ENCODE measurements around the gene PYCR2. TPM values are rescaled to one million over a fixed set of nuclear protein-coding genes. Genes with fewer than 3 reads are reported as not detected.
A peak's percentile ranks its signal among the peaks of the same experiment; 100 is the strongest.

Gene PYCR2
- total RNA-seq (2013; cell fraction: nucleolus; rRNA removed), result 41.1 and 41.4 TPM in 2 replicates
- 53.4 and 65.2 TPM in 2 replicates for total RNA-seq (2014; rRNA removed)
- 31.0 and 33.6 TPM in 2 replicates for total RNA-seq (2014; rRNA removed; fragmentation: Illumina TruSeq; extraction: Trizol)
- total RNA-seq (2021), result 77.2 and 81.8 TPM in 2 replicates
- 22.2 TPM for polyA plus RNA-seq (2011; ENCODE audit: low read depth)
- 24.3 and 46.0 TPM in 2 replicates for polyA plus RNA-seq (2011; rRNA removed)
- polyA plus RNA-seq (2011; cell fraction: cytosol; rRNA removed), result 49.9 and 63.2 TPM in 2 replicates
- 101 and 106 TPM in 2 replicates for polyA plus RNA-seq (2011; cell fraction: nucleus; rRNA removed)
- polyA plus RNA-seq (2012), result 45.2 and 52.3 TPM in 2 replicates
- polyA plus RNA-seq (2014; fragmentation: Illumina TruSeq; extraction: Trizol), result 19.1 and 47.0 TPM in 2 replicates
- polyA plus RNA-seq (2014; fragmentation: Nextera tagmentation; extraction: Ambion mirVana), result 1 to 10 TPM; 1.7 to 5.9 TPM
- polyA plus RNA-seq (2014; rRNA removed), result 62.8 and 64.9 TPM in 2 replicates
- 10 to 100 TPM; 74.9 to 76.3 TPM for polyA plus RNA-seq (2016; fragmentation: Nextera tagmentation; extraction: Ambion mirVana)
- 29.4 and 39.5 TPM in 2 replicates for polyA minus RNA-seq (2011; rRNA and poly(A)+ RNA removed)
- 8.3 and 15.2 TPM in 2 replicates for polyA minus RNA-seq (2011; cell fraction: cytosol; rRNA and poly(A)+ RNA removed)
- polyA minus RNA-seq (2011; cell fraction: nucleus; rRNA and poly(A)+ RNA removed), result 20.2 and 31.1 TPM in 2 replicates
- Bru-seq, nascent RNA, result percentile 77 among the genes with signal in this experiment
- BruChase-seq, experiment 1, labeled RNA remaining after a 6-hour chase, result percentile 92 among the genes with signal in this experiment
- percentile 88 among the genes with signal in this experiment for BruChase-seq, experiment 2, labeled RNA remaining after a 2-hour chase
- long read RNA-seq, experiment 1, transcript PYCR2-201 (7 exons, 1,689 nt), result major isoform, 18 of 21 reads
- long read RNA-seq, experiment 1, partial matches to known transcripts, result 0 of 21 reads
- long read RNA-seq, experiment 1, other reads (novel, unspliced or antisense), result 3 of 21 reads
- long read RNA-seq, experiment 2, partial matches to known transcripts, result 1 of 2 reads
- long read RNA-seq, experiment 2, other reads (novel, unspliced or antisense), result 0 of 2 reads

- 1% methylated on average over 47 of the region's 80 CpGs for WGBS (ENCODE audit: insufficient coverage, insufficient replicate concordance, low lambda C conversion rate, missing lambda C conversion rate)
- in situ Hi-C loops (cut with MboI), result no loop called here
- H3K36me3 ChIP-seq (ENCODE audit: control insufficient read depth in 2 of 2, insufficient read depth in 2 of 2, low read length in 1 of 2), result peaks cover 3 to 5% of the 10 kb centered on the region in 2 experiments
- peak within 1 kb of the TSS; percentile 96 for H3K27ac ChIP-seq (ENCODE audit: control insufficient read depth, insufficient read depth)
- intact Hi-C loops (cut with micrococcal nuclease; ENCODE audit: unreplicated experiment), result loop anchor here (5.0 kb wide), 2 partner anchors 147 to 457 kb away; partner anchors contain the start of gene SRP9
- ChIA-PET SMC1A (ENCODE audit: uncharacterized antibody, unreplicated experiment) (interaction anchor here (0.8 to 1.9 kb wide), 6 partner anchors 14 to 146 kb away, joined by 3 to 6 read pairs (median 3); partner anchors contain the start of gene SRP9), CTCF (interaction anchor here (0.9 to 3.1 kb wide), 7 partner anchors 10 to 449 kb away, joined by 4 to 12 read pairs (median 5); partner anchors contain the start of gene SRP9), POLR2A (interaction anchor here (1.0 to 1.7 kb wide), 2 partner anchors 42 to 457 kb away, joined by 5 to 11 read pairs; partner anchors contain the start of gene TMEM63A), RAD21 (ENCODE audit: unreplicated experiment) (interaction anchor here (0.6 to 3.6 kb wide), 13 partner anchors 12 to 260 kb away, joined by 3 to 16 read pairs (median 4); partner anchors contain the start of genes H3-3A, SRP9 and TMEM63A)
- TSS peak; percentile 86 for BruUV-seq (replicated peaks)
- H4K20me1 ChIP-seq (ENCODE audit: control insufficient read depth, insufficient read depth), result no peaks in the 10 kb centered on the region
- FAIRE-seq, result peak; percentile 89
- H3K9ac ChIP-seq (ENCODE audit: control insufficient read depth, insufficient read depth, low read length), result peak within 1 kb of the TSS; percentile 99
- peaks cover 7% of the 10 kb centered on the region for H3K4me1 ChIP-seq (ENCODE audit: control insufficient read depth, insufficient read depth, low read length)
- peak within 1 kb of the TSS; percentile 77 for H2AFZ ChIP-seq (ENCODE audit: control insufficient read depth, low read depth, low read length)
- no peaks in the 10 kb centered on the region for H3K27me3 ChIP-seq (replicated peaks in 1 of 2; ENCODE audit: control insufficient read depth in 2 of 2, insufficient read depth in 2 of 2, low read length in 1 of 2)
- peak within 1 kb of the TSS; percentile 97 for H3K4me2 ChIP-seq (ENCODE audit: control insufficient read depth, insufficient read depth)
- H3K79me2 ChIP-seq (ENCODE audit: control insufficient read depth, insufficient read depth, low read length), result peaks cover 17% of the 10 kb centered on the region
- peak within 1 kb of the TSS; percentile 94 for H3K4me3 ChIP-seq
- H3K9me3 ChIP-seq (replicated peaks; ENCODE audit: control insufficient read depth, insufficient read depth, low read length), result no peaks in the 10 kb centered on the region
- peak; percentile 98 for ATAC-seq
- DNase-seq (ENCODE audit: low read depth, low spot score), result peak; percentile 79
- TF ChIP-seq TCF7 (IDR thresholded peaks at IDR 0.05; ENCODE audit: borderline replicate concordance), result no peak
- TF ChIP-seq ZNF274 (IDR thresholded peaks at IDR 0.05; ENCODE audit: insufficient read depth, insufficient read length), result no peak
- TF ChIP-seq NR2C1 (IDR thresholded peaks at IDR 0.05), result no peak
- peak; percentile 81; the same call in 1 of the 2 replicates for TF ChIP-seq RB1 (IDR thresholded peaks at IDR 0.05; ENCODE audit: borderline replicate concordance)
- TF ChIP-seq GATAD2B (conservative IDR thresholded peaks at IDR 0.05; ENCODE audit: low read depth), result peak; percentile 89
- no peak for TF ChIP-seq CBX3 (IDR thresholded peaks at IDR 0.05; ENCODE audit: borderline replicate concordance, low read depth)
- no peak for TF ChIP-seq MYB (IDR thresholded peaks at IDR 0.05; ENCODE audit: borderline replicate concordance, low read depth, low read length)
- no peak for TF ChIP-seq NFXL1 (IDR thresholded peaks at IDR 0.05; ENCODE audit: borderline replicate concordance)
- TF ChIP-seq SIN3A (IDR thresholded peaks at IDR 0.05; ENCODE audit: low read depth, low read length), result peak; percentile 71; the same call in 1 of the 2 replicates
- TF ChIP-seq ZNF592 (IDR thresholded peaks at IDR 0.05), result no peak
- no peak for TF ChIP-seq SMARCA5 (IDR thresholded peaks at IDR 0.05)
- TF ChIP-seq RFX5 (IDR thresholded peaks at IDR 0.05; ENCODE audit: low read depth, low read length), result 0 out of 2 replicates have a peak, but pooled peaks have one; percentile 33
- no peak for TF ChIP-seq ZBED1 (IDR thresholded peaks at IDR 0.05; ENCODE audit: borderline replicate concordance)
- no peak for TF ChIP-seq ASH2L (IDR thresholded peaks at IDR 0.05; ENCODE audit: borderline replicate concordance, low read depth)
- TF ChIP-seq RUNX3 (IDR thresholded peaks at IDR 0.05; ENCODE audit: low read length), result peak; percentile 71
- peak; percentile 81 for TF ChIP-seq TCF12 (IDR thresholded peaks at IDR 0.05; ENCODE audit: low read depth, low read length)
These were observed at the start of gene PYCR2 for GRCh38 chr1:225923692-225924555. Gene PYCR2 (minus strand): TSS chr1:225924250. CDS start chr1:225924110, 140 bp downstream.
